ENCODE data around the gene SYMPK. TPM values are rescaled to one million over a fixed set of nuclear protein-coding genes. Genes with fewer than 3 reads are reported as not detected.

SYMPK gene
- total RNA-seq, 4 donors from 2014 or later, result 32.8 to 76.3 (median 44.1) TPM

DNA sequence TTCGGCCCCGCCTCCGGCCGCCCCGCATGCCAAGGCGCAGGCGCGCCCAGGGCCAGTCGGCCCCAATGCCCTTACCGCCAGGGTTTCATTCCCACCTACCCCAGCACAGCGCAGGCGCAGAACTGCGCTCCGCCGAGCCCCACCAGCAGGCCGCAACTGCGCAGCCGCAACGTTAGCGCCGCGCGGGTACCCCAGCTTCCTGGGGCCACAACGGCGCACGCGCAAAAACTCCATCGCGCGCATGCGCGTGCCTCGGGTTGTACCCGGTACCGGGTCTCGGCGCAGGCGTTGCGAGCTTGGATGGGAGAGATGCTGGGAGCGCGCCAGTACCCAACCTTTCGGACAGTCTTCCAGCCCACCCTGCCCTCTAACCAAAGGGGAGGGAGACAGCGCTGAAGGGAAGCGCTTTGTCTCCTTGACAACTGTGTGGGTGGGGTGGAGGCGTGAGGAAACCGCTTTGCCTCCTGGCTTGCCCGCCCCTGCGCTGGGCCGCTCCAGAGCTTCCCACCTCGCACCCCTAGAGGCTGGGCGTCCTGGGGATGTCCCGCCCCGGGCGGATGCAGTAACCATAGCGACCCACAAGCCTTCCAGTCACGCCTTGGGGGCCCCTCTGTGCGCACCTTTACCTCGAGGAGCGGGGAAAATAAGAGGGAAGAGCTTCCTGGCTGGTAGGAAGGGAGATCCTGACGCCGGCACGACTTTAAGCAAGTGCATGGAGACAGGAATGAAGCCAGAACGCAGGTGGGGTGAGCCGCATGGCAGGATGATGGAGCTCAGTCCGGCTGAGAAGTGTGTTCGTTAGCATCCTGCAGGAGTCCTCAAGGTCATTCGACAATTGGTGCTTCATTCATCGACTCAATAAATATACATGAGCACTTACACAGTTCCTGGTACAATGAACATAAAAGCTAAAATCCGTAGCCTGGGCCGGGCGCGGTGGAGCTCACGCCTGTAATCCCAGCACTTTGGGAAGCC lies 40.0 kb upstream of the SYMPK start:
- Histone ChIP-seq H3K4me1 (peaks cover 24% of the 10 kb centered on the region), H3K36me3 (peaks cover 15% of the 10 kb centered on the region), H3K9me3 (no peaks in the 10 kb centered on the region), H3K27me3 (no peaks in the 10 kb centered on the region), H3K4me3 (peak overlapping the region; percentile 72), H3K27ac (peak overlapping the region; percentile 26)
- 7% methylated on average over 22 of the region's 73 CpGs for WGBS
- peak; percentile 96 to 97 for DNase-seq (ENCODE audit: low spot score in 2 of 2)
- TF ChIP-seq POLR2AphosphoS5 (IDR thresholded peaks at IDR 0.05), result peak in 2 of 3 donors; percentile 35 to 72
- TF ChIP-seq, protein P1, sequence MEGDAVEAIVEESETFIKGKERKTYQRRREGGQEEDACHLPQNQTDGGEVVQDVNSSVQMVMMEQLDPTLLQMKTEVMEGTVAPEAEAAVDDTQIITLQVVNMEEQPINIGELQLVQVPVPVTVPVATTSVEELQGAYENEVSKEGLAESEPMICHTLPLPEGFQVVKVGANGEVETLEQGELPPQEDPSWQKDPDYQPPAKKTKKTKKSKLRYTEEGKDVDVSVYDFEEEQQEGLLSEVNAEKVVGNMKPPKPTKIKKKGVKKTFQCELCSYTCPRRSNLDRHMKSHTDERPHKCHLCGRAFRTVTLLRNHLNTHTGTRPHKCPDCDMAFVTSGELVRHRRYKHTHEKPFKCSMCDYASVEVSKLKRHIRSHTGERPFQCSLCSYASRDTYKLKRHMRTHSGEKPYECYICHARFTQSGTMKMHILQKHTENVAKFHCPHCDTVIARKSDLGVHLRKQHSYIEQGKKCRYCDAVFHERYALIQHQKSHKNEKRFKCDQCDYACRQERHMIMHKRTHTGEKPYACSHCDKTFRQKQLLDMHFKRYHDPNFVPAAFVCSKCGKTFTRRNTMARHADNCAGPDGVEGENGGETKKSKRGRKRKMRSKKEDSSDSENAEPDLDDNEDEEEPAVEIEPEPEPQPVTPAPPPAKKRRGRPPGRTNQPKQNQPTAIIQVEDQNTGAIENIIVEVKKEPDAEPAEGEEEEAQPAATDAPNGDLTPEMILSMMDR (IDR thresholded peaks at IDR 0.05), result no peak

DNA sequence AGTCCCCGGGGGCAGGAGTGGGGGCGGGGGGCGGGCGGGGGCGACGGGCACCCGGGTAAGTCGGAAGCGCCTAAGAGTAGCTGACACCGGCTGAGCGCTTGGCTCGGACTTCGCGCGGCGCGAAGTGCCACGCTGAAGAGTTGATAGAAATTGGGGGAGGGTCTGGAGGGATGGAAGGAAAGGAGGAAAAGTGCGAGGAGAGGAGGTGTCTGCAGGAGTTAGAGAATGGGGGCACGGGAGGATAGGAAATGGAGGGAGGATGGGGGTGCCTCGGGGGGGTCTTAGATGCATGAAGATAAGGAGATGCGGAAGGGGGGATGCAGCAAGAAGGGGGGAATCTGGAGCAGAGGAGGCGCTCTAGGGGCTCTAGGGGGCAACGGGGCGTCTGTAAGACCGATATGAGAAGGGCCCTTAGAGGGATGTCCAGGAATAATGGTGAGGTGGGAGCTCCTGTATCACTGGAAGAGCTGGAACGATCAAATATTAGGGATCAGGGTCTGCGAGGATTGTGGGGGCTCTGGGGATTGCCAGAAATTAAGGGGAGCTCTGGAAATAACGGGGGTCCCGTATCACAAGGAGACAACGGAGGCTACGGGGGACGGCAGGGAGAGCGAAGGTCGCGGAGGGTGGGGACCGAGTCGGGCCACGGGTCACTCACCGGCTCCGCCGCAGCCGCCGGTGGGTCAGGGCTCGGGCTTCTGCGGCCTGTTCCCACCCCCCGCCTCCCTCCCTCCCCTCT lies 39.1 kb upstream of the SYMPK start, which contains the start of gene MYPOP:
MYPOP (minus strand) TSS at position 702 of the 739 bp plus-strand sequence. CDS start 840 bp downstream, outside the sequence.
- Histone ChIP-seq H3K4me3 (peak within 1 kb of the TSS; percentile 72), H3K9me3 (no peaks in the 10 kb centered on the region), H3K27me3 (no peaks in the 10 kb centered on the region), H3K36me3 (peaks cover 22% of the 10 kb centered on the region), H3K4me1 (peaks cover 24% of the 10 kb centered on the region), H3K27ac (peak within 1 kb of the TSS; percentile 26)
- DNase-seq (ENCODE audit: low spot score in 2 of 2), result no peak
- no peak for TF ChIP-seq EP300 (IDR thresholded peaks at IDR 0.05)
- under 1% methylated on average over 33 of the region's 47 CpGs for WGBS

DNA sequence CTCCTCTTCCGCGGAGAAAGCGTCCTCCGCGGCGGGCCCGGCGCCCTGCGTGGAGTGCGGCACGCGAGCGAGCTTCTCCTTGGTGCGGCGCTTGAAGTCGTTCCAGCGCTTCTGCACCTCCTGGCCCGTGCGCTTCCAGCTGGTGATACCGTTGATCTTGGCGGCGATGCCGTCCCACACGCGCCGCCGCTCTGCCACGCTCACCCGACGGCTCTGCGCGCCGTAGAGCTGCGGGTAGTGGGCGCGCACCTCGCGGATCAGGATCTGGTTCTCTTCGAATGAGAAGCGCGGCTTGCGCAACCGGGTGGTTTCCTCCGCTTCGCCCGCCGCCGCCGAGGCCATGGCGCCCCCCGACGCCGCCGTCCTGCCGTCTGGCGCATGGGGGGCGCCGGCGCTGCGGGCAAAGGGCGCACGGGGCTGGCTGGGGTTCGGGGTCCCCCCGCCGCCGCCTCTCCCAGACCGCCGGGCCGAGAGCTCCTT lies 38.5 kb upstream of the SYMPK start:
- no peaks in the 10 kb centered on the region for H3K9me3 ChIP-seq
- DNase-seq (ENCODE audit: low spot score in 2 of 2), result peak in 1 of 2 donors; percentile 68
- no peaks in the 10 kb centered on the region for H3K27me3 ChIP-seq
- peak overlapping the region; percentile 72 for H3K4me3 ChIP-seq
- TF ChIP-seq, protein P1 (IDR thresholded peaks at IDR 0.05), result no peak
- TF ChIP-seq EP300 (IDR thresholded peaks at IDR 0.05) (no peak), POLR2A (IDR thresholded peaks at IDR 0.05) (no peak), POLR2AphosphoS5 (IDR thresholded peaks at IDR 0.05) (no peak)
- H3K4me1 ChIP-seq, result peaks cover 24% of the 10 kb centered on the region
- H3K36me3 ChIP-seq, result peaks cover 25% of the 10 kb centered on the region
- no peak overlapping the region for H3K27ac ChIP-seq
- no CpG with 5 or more reads among the region's 69 CpGs for WGBS

DNA sequence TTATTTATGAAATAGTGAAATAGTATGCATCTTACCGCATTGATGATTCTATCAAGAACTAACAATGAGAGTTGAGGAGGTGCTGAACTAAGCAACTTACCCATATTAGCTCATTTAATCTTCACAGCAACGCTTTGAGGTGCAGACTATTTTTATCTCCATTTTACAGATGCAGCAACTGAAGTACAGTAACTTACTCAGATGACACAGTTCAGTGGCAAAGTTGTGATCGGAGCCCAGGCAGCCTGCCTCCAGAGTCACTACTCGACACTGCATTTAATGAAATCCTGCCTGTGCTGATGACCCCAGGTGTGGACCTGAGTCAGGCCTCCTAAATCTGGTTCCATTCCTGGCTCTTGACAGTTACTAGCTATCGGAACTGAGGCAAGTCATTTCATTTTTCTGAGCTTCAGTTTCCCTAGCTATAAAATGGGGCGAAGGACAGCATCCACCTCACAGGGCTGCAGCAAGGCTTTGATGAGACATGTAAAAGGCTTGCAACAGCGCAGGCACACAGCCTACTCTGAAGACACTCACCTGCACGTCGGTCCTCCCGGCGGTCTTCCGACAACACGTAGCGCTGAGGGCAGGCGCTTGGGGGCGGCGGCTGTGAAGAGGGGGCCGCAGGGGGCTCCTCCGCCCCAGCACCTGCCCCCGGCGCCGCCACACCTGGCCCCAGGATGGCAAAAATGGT lies 37.9 kb upstream of the SYMPK start:
- peak overlapping the region; percentile 72 for H3K4me3 ChIP-seq
- peaks cover 30% of the 10 kb centered on the region for H3K36me3 ChIP-seq
- no peak for DNase-seq (ENCODE audit: low spot score in 2 of 2)
- no peaks in the 10 kb centered on the region for H3K9me3 ChIP-seq
- H3K27ac ChIP-seq, result no peak overlapping the region
- TF ChIP-seq POLR2AphosphoS5 (IDR thresholded peaks at IDR 0.05) (no peak), EP300 (IDR thresholded peaks at IDR 0.05) (no peak), POLR2A (IDR thresholded peaks at IDR 0.05) (no peak)
- TF ChIP-seq, protein P1 (IDR thresholded peaks at IDR 0.05), result no peak
- peaks cover 24% of the 10 kb centered on the region for H3K4me1 ChIP-seq
- whole genome bisulfite sequencing, result 62% methylated on average over 15 of the region's 22 CpGs
- no peaks in the 10 kb centered on the region for H3K27me3 ChIP-seq

DNA sequence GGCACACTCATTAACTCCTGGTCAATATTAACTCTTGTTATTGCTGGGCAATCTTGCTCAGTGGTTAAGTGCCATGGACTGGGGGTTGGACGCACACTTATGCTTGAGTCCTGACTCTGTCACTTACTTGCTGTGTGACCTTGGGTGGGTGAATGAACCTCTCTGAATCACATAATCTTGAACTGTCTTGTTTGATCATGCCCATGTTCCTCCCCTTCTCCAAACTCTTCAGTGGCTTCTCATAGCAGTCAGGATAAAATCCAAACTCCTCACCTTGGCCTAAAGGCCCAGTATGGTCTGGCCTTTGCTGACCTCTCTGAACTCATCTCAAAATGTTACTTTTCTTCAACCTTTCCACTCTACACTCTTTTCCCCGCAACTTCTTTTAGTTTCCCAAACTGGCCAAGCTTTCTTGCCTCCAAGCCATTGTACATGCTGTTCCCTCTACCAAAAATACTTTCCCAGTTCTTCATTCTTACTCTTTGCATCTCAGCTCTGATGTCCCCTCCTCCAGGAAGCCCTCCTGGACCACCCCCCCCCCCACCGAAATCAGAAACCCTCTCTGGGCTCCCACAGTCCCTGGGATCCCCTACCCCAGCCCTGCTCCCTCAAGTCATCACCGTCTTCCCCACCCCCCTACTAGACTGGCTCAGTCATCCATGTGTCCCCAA lies 37.1 kb upstream of the SYMPK start:
- 95% methylated on average over 4 of the region's 4 CpGs for WGBS
- peaks cover 38% of the 10 kb centered on the region for H3K36me3 ChIP-seq
- H3K9me3 ChIP-seq, result no peaks in the 10 kb centered on the region
- no peak for DNase-seq (ENCODE audit: low spot score in 2 of 2)
- H3K4me3 ChIP-seq, result no peak overlapping the region
- H3K4me1 ChIP-seq, result peaks cover 24% of the 10 kb centered on the region
- TF ChIP-seq POLR2AphosphoS5 (IDR thresholded peaks at IDR 0.05), result no peak
- H3K27ac ChIP-seq, result no peak overlapping the region
- H3K27me3 ChIP-seq, result no peaks in the 10 kb centered on the region

Measured in suprapubic skin (tissue), 4 donors.